Loucy (cell line): Measurements from ENCODE around the gene TBX10.

Experiments used
- CTCF ChIP-seq: fragments of 200-600 bp; sonication (generic); conservative IDR thresholded peaks from 2 replicates; pipeline ENCODE4 v1.5.1; 2014; ENCODE audit warnings: mild to moderate bottlenecking, antibody characterized with exemption, low read length
- EZH2phosphoT487 ChIP-seq: fragments of 200-600 bp; IDR thresholded peaks from 2 replicates; pipeline ENCODE4 v1.6.1; 2018; ENCODE audit warnings: antibody characterized with exemption, mild to moderate bottlenecking, moderate library complexity, borderline replicate concordance

GRCh38 chr11:67615728-67616430, 23.7 kb downstream of the TBX10 start:
- TF ChIP-seq CTCF (no peak), EZH2phosphoT487 (no peak)
